GM18907 (cell line): ENCODE results near the gene ZNF581.

ENCODE experiments used
- ATAC-seq: cut with Tn5 transposase; IDR thresholded peaks from one replicate; pipeline ENCODE4 v1.9.1; 2021; ENCODE audit warnings: mild to moderate bottlenecking, moderate library complexity; ENCODE audit not compliant: unreplicated experiment

Gene ZNF581

DNA sequence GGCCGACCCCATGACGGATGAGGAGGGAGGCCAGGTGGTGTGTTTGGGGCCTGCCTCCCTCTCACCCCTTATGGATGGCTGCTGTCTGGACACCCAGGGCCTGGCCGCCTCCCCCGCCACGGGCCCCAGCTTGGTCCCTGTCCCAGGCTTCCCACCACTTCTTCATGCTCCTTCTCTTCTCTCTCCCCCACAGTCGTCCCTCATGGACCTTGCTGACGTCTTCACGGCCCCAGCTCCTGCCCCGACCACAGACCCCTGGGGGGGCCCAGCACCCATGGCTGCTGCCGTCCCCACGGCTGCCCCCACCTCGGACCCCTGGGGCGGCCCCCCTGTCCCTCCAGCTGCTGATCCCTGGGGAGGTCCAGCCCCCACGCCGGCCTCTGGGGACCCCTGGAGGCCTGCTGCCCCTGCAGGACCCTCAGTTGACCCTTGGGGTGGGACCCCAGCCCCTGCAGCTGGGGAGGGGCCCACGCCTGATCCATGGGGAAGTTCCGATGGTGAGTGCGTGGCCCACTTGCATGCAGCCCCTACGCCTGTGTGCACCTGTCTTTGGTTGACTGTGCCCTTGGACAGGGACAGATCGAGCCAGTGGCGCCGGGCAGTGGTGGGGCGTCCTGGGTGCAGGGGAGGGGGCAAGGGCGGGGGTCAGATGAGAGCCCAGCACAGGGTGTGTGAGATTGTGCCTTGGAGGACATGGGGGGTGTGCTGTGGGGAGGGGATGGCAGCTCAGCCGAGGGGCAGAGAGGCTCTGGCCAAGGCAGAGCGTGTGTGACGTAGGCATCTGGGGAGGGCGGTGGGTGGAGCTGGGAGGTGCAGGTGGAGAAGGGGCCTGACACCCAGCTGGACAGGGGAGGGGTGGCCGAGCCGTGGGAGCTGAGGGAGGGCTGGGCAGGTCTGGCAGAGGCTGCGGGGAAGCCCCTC lies 48.4 kb downstream of the ZNF581 start:
- no peak for ATAC-seq

DNA sequence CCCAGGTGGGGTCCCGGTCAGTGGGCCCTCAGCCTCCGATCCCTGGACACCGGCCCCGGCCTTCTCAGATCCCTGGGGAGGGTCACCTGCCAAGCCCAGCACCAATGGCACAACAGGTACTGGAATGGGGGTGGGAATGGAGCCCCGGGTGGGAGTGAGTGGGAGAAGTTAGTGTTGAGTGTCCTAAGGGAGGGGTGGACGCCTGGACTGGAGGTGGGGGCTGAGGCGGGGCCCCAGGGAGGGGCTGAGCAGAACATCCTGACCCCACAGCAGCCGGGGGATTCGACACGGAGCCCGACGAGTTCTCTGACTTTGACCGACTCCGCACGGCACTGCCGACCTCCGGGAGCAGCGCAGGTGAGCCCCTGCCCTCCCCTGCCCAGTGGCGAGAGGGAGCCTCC lies 49.2 kb downstream of the ZNF581 start:
- ATAC-seq, result no peak

DNA sequence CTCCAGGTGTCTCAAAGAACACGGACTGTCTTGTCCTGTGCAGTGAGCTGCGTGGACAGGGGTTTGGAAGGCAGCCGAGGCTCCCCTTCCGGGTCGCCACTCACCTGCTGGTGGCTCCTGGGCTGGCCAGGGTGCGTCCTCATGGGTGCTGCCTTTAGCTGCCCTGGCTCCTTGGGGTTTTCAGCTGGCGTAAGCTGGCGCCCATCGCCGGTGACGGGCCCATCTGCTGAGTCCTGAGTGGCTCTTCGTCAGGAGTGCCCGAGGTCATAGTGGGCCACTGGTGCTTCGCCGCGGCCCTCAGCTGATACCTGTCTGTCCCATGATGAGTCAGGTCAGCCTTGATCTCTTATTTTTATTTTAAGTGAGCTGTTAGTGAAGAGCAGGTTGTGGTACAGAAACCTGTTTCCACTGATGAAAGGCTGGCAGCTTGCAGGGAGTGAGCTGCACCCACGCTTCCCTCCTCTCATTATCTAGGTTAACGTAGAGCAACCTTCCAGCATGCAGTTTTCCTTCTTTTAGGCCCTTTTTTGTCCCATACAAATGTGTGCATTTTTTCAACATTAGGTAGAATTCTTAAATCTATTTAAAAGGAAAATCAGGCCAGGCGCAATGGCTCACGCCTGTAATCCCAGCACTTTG lies 50.0 kb downstream of the ZNF581 start:
- ATAC-seq, result no peak

DNA sequence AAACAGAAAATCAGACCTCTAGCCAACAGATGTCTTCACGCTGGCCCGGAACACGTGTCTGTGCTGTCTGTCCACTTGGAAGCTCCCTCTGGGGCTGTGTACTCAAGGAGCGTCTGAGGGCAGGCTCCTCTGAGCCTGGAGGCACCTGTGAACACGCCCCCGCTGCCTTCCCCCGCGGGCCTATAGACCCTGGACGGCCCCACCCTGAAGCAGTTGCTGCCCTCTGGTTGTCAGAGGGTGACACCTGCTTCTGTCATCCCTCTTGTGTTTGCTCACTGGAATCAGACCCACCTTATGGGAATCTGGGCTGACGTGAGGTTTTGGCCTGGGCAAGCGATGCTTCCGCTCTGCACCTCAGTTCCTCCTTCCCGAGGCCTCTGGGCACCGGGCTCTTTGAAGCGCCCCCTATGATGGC lies 50.8 kb downstream of the ZNF581 start:
- no peak for ATAC-seq

DNA sequence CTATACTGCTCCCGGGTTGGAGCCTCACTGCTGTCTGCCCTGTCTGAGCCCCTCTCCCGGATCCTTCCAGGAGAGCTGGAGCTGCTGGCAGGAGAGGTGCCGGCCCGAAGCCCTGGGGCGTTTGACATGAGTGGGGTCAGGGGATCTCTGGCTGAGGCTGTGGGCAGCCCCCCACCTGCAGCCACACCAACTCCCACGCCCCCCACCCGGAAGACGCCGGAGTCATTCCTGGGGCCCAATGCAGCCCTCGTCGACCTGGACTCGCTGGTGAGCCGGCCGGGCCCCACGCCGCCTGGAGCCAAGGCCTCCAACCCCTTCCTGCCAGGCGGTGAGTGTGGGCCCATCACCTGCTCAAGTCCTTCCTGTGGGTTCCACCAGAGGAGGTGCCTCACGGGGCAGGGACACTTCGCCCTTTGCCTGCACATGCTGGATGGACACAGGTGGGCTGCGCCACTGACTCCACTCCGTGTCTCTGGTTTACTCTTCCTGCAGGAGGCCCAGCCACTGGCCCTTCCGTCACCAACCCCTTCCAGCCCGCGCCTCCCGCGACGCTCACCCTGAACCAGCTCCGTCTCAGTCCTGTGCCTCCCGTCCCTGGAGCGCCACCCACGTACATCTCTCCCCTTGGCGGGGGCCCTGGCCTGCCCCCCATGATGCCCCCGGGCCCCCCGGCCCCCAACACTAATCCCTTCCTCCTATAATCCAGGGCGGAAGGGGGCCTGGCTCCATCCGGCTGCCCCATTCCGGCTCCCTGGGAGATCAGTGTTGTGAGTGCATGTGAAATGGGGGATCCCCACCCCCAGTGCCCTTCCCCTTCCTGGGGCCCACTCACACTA lies 51.4 kb downstream of the ZNF581 start:
- ATAC-seq, result no peak
